ENCODE results near the gene CCDC157.

DNA sequence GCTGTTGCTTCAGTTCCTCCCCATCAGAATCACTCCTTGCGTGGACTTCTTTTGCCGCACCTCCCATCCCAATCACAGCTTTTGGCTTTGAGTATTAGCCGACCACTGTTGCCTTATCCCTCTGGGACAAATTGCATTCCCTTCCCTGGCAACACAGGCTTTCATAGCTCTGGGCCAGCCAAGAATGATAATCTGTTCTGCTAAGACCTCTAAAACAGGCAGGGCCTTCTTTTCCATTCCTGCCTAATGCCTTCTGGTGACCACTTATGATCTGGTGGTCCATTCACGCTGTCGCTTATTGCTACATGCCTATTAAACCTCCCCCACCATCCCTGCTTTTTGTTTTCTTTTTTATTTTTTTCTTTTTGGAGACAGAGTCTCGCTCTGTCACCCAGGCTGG lies 49.6 kb downstream of the CCDC157 start:
- TF ChIP-seq, protein P1, sequence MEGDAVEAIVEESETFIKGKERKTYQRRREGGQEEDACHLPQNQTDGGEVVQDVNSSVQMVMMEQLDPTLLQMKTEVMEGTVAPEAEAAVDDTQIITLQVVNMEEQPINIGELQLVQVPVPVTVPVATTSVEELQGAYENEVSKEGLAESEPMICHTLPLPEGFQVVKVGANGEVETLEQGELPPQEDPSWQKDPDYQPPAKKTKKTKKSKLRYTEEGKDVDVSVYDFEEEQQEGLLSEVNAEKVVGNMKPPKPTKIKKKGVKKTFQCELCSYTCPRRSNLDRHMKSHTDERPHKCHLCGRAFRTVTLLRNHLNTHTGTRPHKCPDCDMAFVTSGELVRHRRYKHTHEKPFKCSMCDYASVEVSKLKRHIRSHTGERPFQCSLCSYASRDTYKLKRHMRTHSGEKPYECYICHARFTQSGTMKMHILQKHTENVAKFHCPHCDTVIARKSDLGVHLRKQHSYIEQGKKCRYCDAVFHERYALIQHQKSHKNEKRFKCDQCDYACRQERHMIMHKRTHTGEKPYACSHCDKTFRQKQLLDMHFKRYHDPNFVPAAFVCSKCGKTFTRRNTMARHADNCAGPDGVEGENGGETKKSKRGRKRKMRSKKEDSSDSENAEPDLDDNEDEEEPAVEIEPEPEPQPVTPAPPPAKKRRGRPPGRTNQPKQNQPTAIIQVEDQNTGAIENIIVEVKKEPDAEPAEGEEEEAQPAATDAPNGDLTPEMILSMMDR (IDR thresholded peaks at IDR 0.05; ENCODE audit: low read depth, low read length, poor library complexity, severe bottlenecking) = no peak
- TF ChIP-seq EZH2phosphoT487 (IDR thresholded peaks at IDR 0.05; ENCODE audit: borderline replicate concordance, low read length) = no peak

Data from DOHH2 (cell line).